Stimulated activated CD4-positive, alpha-beta T cell treated with anti-CD3 and anti-CD28 coated beads, Interleukin-12 subunit alpha, Interleukin-12 subunit beta, amount 100 ng/mL, for 24 hours (primary cell): ENCODE data around the gene CASKIN2.

ENCODE experiments used
- DNase-seq, 2 experiments: peaks; one replicate each; pipeline ENCODE4 v3.0.0-alpha.2; 2020; ENCODE audit warnings: low read depth in 2 of 2

CASKIN2 gene, protein sequence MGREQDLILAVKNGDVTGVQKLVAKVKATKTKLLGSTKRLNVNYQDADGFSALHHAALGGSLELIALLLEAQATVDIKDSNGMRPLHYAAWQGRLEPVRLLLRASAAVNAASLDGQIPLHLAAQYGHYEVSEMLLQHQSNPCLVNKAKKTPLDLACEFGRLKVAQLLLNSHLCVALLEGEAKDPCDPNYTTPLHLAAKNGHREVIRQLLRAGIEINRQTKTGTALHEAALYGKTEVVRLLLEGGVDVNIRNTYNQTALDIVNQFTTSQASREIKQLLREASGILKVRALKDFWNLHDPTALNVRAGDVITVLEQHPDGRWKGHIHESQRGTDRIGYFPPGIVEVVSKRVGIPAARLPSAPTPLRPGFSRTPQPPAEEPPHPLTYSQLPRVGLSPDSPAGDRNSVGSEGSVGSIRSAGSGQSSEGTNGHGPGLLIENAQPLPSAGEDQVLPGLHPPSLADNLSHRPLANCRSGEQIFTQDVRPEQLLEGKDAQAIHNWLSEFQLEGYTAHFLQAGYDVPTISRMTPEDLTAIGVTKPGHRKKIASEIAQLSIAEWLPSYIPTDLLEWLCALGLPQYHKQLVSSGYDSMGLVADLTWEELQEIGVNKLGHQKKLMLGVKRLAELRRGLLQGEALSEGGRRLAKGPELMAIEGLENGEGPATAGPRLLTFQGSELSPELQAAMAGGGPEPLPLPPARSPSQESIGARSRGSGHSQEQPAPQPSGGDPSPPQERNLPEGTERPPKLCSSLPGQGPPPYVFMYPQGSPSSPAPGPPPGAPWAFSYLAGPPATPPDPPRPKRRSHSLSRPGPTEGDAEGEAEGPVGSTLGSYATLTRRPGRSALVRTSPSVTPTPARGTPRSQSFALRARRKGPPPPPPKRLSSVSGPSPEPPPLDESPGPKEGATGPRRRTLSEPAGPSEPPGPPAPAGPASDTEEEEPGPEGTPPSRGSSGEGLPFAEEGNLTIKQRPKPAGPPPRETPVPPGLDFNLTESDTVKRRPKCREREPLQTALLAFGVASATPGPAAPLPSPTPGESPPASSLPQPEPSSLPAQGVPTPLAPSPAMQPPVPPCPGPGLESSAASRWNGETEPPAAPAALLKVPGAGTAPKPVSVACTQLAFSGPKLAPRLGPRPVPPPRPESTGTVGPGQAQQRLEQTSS (N-terminal part only)

GRCh38 chr17:75515496-75516254, at the start of gene CASKIN2:
TSS of gene CASKIN2 (minus strand) at chr17:75515537. CDS start at chr17:75513804, 1,733 bp downstream.
- peak; percentile 79 to 89 for DNase-seq

DNA sequence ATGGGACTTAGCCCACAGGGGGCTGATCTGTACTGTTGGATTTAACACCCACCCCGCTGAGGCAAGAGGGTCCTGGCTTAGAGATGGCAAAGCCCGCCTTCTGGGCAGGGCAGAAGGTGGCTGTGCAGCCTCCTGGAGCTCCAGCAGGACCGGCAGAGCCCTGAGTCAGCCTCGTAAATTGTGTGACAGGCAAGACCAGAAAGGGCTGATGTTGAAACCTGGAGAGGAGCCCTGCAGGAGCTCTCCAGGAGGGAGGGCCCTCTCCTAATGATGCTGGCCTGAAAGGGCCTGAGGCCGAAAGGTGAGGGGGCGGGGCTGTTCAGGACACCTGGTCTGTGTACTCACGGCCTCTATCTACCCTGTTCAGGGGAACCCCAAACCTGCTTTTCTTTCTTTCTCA, 49.7 kb upstream of the CASKIN2 start:
- no peak for DNase-seq

DNA sequence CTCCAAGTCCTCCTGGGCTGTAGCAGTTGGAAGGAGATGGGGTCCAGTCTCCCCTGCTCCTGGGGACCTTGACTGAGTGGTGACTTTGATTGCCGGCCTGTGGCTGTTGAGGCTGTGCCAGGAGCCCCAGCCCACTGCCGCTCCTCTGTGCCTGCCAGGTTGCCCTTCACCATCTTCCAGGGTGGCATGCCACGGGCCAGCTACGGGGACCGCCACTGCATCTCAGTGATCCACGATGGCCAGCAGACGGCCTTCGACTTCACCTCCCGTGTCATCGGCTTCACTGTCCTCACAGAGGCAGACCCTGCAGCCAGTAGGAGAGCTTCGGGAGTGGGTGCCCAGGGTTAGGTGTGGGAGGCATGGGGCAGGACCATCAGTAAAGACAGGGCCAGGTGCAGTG, 48.9 kb upstream of the CASKIN2 start:
- DNase-seq, result no peak

- DNase-seq, result no peak
Measured at GRCh38 chr17:75563063-75563758, 47.9 kb upstream of the CASKIN2 start.

- DNase-seq, result no peak
Measured at GRCh38 chr17:75561927-75562603, 46.7 kb upstream of the CASKIN2 start.

- no peak for DNase-seq
Measured at GRCh38 chr17:75559958-75560533, 44.7 kb upstream of the CASKIN2 start.

- no peak for DNase-seq
Measured at GRCh38 chr17:75558666-75559530, 43.6 kb upstream of the CASKIN2 start.

GRCh38 chr17:75557852-75558665, 42.7 kb upstream of the CASKIN2 start:
- no peak for DNase-seq

DNA sequence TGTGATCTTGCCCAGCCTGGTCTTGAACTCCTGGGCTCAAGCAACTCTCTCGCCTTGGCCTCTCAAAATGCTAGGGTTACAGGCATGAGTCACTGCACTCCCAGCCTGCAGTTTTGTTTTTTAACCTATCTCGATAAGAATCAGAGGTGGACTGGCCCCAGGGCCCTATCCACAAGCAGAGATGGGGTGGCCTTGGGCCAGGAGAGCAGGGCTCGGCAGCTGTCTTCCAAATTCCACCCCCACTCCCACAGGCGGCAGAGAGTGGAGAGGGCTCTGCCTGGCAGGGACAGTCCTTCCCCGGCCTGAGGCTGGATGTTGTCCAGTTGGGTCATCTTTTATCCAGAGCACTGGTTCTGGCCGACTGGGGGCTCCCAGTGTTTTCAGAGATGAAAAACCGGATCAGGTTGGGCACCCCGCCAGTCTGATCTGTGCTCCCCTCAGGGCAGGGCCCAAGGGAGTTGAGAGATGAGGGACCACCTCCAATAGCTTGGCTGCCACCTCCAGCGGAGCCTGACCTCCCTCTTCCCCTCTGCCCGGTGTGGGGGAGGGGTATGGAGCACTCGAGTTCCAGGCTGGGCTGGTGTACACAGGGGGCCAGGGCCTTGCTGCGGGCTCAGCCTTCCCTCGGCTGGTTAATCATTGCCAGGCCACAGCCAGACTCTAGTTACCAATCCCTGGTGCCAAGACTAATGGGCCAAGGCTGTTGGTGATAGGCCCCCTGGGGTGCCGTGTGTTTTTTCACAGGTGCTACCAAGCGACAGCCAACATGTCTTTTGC, 41.9 kb upstream of the CASKIN2 start:
- DNase-seq, result no peak

DNA sequence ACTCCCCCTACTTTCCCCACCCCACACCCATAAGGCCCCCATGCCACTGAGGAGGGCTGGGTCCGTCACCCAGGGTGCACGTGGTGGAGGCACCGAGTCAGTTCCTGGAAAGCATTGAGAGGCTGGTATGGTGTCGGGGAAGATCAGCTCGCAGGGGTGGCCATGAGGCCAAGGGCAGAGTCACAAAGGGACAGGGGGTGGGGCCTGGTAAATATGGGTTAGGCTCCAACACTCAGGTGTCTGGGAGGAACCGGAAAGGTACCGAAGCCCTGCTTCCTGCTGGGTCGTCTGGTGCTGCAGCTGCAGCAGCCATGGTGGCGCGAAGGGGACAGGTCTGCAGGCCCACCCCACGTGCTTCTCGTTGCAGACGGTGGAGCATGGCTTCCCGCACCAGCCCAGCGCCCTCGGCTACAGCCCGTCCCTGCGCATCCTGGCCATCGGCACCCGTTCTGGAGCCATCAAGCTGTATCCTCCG, 40.4 kb upstream of the CASKIN2 start:
- DNase-seq, result no peak

DNA sequence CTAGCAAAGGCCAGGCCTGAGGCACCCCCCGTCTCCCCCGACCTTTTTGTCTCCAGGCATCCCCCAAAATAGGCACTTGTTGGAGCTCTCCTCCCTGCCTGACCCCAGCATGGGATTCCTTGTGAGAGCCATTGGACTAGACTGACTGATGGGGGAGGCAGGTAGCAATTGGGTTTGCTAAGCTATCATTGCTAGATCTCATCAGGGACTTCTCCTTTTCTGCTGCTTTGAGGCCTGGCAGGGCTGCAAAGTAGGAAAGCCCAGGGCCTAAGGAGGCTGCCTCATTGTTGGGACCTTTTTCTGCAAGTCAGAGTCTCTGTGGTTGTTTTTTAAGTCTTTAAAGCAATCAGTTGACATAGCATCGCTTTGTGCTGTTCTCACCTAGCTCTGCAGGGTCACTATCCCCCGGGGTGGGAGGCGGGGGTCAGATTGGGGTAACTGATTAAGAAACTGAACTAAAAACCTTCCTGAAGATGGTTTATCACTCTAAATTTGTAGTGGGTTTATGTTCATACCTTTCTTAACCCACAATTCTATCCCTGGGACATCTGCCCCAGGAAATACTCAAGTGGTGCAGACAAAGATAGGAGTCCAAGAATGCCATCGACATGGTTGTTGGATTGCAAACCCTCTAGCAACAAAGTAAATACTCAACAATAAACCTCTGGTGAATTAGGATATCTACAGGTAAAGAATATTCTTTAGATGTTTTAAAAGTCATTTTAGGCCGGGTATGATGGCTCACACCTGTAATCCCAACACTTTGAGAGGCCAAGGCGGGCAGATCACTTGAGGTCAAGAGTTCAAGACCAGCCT, 38.2 kb upstream of the CASKIN2 start:
- no peak for DNase-seq

GRCh38 chr17:75552425-75553294, 37.3 kb upstream of the CASKIN2 start:
- DNase-seq, result no peak

GRCh38 chr17:75551266-75551665, 35.9 kb upstream of the CASKIN2 start:
- no peak for DNase-seq

DNA sequence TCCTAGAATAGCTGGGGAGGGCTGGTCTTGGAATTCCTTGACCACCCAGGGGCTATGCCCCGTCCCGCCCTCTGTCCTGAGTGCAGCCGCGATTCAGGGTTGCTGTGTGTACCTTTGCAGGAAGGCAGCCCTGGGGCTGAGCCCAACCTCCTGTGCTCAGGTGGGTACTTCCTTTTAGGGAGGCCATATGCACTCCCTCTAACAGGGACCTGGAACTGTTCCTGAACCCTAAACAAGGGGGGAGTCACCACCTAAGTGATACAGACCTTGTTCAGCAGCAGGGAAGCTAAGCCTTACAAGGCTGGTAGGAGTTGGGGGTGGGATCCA, 34.8 kb upstream of the CASKIN2 start:
- DNase-seq, result no peak
